ENCODE results near the gene RAD9B.
"Not testable (repeated sequence)": the region's sequence is repeated elsewhere in the genome, so short reads cannot be mapped to it uniquely, and the experiment has no call there.

RAD9B gene

DNA sequence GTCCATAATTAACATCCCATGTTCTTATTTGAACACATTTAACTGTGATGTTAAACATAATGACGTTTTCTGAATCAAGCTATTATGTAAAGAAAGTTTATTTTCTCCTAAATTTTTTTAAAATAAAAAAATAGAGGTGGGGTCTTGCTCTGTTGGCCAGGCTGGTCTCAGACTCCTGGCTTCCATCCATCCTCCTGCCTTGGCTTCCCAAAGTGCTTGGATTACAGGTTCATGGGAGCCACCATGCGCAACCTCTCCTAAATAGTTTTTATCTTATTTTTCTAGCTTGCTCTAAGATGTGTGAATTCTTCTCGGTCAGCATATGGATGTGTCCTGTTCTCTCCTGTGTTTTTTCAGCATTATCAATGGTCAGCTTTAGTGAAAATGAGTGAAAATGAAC is 3.2 kb downstream of the RAD9B start:
- H3K4me3 ChIP-seq (replicated peaks; ENCODE audit: low read depth, low read length) = no peak overlapping the region
- DNase-seq (ENCODE audit: extremely low read depth, low read depth) = no peak
- TF ChIP-seq, protein P1, sequence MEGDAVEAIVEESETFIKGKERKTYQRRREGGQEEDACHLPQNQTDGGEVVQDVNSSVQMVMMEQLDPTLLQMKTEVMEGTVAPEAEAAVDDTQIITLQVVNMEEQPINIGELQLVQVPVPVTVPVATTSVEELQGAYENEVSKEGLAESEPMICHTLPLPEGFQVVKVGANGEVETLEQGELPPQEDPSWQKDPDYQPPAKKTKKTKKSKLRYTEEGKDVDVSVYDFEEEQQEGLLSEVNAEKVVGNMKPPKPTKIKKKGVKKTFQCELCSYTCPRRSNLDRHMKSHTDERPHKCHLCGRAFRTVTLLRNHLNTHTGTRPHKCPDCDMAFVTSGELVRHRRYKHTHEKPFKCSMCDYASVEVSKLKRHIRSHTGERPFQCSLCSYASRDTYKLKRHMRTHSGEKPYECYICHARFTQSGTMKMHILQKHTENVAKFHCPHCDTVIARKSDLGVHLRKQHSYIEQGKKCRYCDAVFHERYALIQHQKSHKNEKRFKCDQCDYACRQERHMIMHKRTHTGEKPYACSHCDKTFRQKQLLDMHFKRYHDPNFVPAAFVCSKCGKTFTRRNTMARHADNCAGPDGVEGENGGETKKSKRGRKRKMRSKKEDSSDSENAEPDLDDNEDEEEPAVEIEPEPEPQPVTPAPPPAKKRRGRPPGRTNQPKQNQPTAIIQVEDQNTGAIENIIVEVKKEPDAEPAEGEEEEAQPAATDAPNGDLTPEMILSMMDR (IDR thresholded peaks at IDR 0.05; ENCODE audit: low read depth, low read length, missing control alignments) = no peak

DNA sequence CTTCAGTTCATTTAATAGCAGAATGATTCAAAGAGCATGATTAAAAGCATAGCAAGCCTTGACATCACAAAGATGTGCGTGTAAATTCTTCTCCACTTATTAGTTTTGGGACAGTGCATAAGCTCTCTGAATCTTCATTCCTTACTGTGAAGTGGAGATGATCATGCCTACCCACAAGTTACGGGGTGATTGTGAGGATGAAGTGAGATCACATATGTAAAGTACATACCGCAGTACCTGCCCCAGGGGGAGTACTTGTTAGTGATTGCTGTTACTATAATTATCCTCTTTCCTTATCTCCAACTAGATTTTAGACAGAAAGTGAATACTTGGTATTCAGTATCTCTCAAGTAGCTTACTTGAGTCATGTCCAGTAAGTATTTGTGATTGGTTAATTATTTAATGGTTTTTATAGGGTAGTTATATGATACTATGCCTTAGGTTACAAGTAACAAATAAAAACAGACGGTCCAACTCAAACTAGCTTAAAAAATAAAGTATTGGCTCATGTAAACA is 6.0 kb downstream of the RAD9B start:
- H3K4me3 ChIP-seq (replicated peaks; ENCODE audit: low read depth, low read length) = no peak overlapping the region
- TF ChIP-seq, protein P1 (IDR thresholded peaks at IDR 0.05; ENCODE audit: low read depth, low read length, missing control alignments) = no peak
- no peak for DNase-seq (ENCODE audit: extremely low read depth, low read depth)

DNA sequence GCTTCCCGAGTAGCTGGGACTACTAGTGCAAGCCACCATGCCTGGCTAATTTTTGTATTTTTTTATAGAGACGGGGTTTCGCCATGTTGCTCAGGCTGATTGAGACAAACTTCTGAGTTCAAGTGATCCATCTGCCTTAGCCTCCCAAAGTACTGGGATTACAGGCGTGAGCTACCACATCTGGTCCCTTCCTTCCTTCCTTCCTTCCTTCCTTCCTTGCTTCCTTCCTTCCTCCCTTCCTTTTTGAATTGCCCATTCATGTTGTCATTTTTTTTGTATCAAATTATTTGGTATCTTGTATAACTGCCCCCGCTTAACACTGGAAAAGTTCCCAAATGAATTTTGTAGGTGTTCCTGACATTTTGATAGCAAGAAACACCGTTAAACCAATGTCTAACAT is 11.7 kb downstream of the RAD9B start:
- no peak for DNase-seq (ENCODE audit: extremely low read depth, low read depth)
- H3K4me3 ChIP-seq (replicated peaks; ENCODE audit: low read depth, low read length) = no peak overlapping the region
- TF ChIP-seq, protein P1 (IDR thresholded peaks at IDR 0.05; ENCODE audit: low read depth, low read length, missing control alignments) = no peak

DNA sequence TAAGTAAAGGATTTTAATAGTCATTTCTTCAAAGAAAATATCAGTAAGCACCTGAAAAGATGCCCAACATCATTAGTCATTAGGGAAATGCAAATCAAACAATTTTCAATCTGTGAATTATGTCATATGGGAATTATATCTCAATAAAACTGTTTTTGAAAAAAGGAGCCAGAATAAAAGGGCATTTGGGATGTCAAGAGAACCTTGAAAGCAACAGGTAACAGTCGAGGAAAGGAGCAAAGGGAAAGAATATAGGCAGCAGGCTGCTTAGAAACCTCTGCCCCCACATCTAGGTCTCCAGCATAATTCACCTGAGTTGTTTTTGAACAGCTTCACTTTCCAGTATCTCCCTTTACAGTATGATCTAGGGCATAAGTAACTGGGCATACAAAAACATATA is 12.2 kb downstream of the RAD9B start:
- H3K4me3 ChIP-seq (replicated peaks; ENCODE audit: low read depth, low read length) = no peak overlapping the region
- TF ChIP-seq, protein P1 (IDR thresholded peaks at IDR 0.05; ENCODE audit: low read depth, low read length, missing control alignments) = no peak

DNA sequence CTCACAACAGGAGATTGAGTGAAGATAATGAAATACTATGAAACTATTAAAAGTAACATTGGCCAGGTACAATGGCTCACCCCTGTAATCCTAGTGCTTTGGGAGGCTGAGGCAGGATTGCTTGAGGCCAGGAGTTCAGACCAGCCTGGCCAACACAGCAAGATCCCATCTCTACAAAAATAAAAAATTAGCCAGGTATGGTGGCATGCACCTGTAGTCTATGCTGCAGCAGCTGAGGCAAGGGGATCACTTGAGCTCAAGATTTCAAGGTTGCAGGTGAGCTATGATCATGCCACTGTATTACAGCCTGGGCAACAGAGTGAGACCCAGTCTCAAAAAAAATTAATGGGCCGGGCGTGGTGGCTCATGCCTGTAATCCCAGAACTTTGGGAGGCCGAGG is 14.9 kb downstream of the RAD9B start:
- DNase-seq (ENCODE audit: extremely low read depth, low read depth) = no peak
- TF ChIP-seq, protein P1 (IDR thresholded peaks at IDR 0.05; ENCODE audit: low read depth, low read length, missing control alignments) = no peak

More for the DNA sequence above, 12.2 kb downstream of the RAD9B start:
- DNase-seq (ENCODE audit: extremely low read depth, low read depth) = no peak

DNA sequence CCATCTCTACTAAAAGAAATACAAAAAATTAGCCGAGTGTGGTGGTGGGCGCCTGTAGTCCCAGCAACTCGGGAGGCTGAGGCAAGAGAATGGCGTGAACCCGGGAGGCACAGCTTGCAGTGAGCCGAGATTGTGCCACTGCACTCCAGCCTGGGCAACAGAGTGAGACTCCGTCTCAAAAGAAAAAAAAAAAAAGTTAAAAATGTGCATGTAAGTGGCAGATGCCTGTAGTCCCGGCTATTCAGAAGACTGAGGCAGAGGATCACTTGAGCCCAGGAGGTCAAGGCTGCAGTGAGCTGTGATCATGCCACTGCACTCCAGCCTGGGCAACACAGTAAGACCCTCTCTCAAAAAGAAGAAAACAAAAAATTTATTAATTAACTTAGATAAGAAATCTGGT is 15.9 kb downstream of the RAD9B start:
- H3K4me3 ChIP-seq (replicated peaks; ENCODE audit: low read depth, low read length); DNase-seq (ENCODE audit: extremely low read depth, low read depth): not testable (repeated sequence)

More for the DNA sequence above, 14.9 kb downstream of the RAD9B start:
- H3K4me3 ChIP-seq (replicated peaks; ENCODE audit: low read depth, low read length) = no peak overlapping the region

DNA sequence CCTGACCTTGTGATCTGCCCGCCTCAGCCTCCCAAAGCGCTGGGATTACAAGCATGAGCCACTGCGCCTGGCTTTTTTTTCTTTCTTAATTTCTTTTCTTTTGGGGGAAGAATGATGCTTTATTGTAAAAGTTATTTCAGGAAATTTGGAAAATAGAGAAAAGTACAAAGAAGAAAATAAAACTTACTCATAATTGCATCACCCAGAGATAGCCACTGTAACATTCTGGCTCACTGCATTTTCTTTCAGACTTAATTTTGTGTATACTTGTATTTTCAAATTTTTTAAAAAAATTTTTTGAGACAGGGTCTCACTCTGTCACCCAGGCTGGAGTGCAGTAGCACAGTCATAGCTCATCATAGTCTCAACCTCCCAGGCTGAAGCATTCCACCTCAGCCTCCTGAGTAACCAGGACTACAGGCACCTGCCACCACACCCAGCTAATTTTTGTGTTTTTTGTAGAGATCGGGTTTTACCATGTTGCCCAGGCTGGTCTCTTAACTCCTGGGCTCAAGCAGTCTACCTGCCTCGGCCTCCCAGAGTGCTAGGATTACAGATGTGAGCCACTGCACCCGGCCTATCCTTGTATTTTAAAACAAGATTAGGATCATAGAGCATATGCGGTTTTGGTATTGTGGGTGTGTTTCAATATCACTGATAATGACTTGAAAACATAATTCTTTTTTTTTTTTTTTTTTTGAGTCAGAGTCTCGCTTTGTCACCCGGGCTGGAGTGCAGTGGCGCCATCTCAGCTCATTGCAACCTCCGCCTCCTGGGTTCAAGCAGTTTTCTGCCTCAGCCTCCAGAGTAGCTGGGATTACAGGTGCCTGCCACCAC is 19.0 kb downstream of the RAD9B start:
- not testable (repeated sequence) for H3K4me3 ChIP-seq (replicated peaks; ENCODE audit: low read depth, low read length); DNase-seq (ENCODE audit: extremely low read depth, low read depth)
